Endothelial cell (in vitro differentiated cells): ENCODE results near the gene ETV6. TPM values are rescaled to one million over a fixed set of nuclear protein-coding genes. Genes with fewer than 3 reads are reported as not detected.
"Not testable (repeated sequence)": the region's sequence is repeated elsewhere in the genome, so short reads cannot be mapped to it uniquely, and the experiment has no call there.

Experiments
- DNase-seq: peaks from one replicate; pipeline ENCODE4 v3.0.0; 2021; ENCODE audit warnings: low spot score
- H3K27ac Mint-ChIP-seq: one replicate; pipeline ENCODE4 v1.8.0; 2021; ENCODE audit warnings: mixed read lengths, inconsistent platforms; ENCODE audit not compliant: unreplicated experiment
- H3K27me3 Mint-ChIP-seq: one replicate; pipeline ENCODE4 v1.8.0; 2021; ENCODE audit warnings: mild to moderate bottlenecking, moderate library complexity, mixed read lengths, inconsistent platforms; ENCODE audit not compliant: unreplicated experiment
- H3K36me3 Mint-ChIP-seq: one replicate; pipeline ENCODE4 v1.8.0; 2021; ENCODE audit warnings: mild to moderate bottlenecking, low read depth, mixed read lengths, inconsistent platforms; ENCODE audit not compliant: unreplicated experiment
- H3K4me1 Mint-ChIP-seq: one replicate; pipeline ENCODE4 v1.8.0; 2021; ENCODE audit warnings: mild to moderate bottlenecking, mixed read lengths, inconsistent platforms; ENCODE audit not compliant: unreplicated experiment
- H3K4me3 Mint-ChIP-seq: one replicate; pipeline ENCODE4 v1.8.0; 2021; ENCODE audit warnings: mild to moderate bottlenecking, mixed read lengths, inconsistent platforms; ENCODE audit not compliant: unreplicated experiment
- H3K9me3 Mint-ChIP-seq: one replicate; pipeline ENCODE4 v1.8.0; 2021; ENCODE audit warnings: mixed read lengths, inconsistent platforms; ENCODE audit not compliant: unreplicated experiment
- CTCF ChIP-seq: fragments of 200-600 bp; sonication (generic); IDR thresholded peaks from one replicate; pipeline ENCODE4 v1.5.0; 2021; ENCODE audit warnings: antibody characterized with exemption; ENCODE audit not compliant: unreplicated experiment
- total RNA-seq: library from RNA; stranded (reverse); fragmentation: NEBNext Ultra II Directional; extraction: Animal tissue kit (Norgen Biotek cat#: 25700); gene quantifications from one replicate; pipeline ENCODE4 v1.2.1, GENCODE V29; 2021; ENCODE audit not compliant: unreplicated experiment

ETV6 gene
- total RNA-seq, 1 donor from 2014 or later = 98.7 TPM

- H3K9me3 Mint-ChIP-seq = no peaks in the 10 kb centered on the region
- no peak for DNase-seq
- no peak overlapping the region for H3K4me3 Mint-ChIP-seq
- no peaks in the 10 kb centered on the region for H3K27me3 Mint-ChIP-seq
- no peaks in the 10 kb centered on the region for H3K36me3 Mint-ChIP-seq
- no peak for TF ChIP-seq CTCF
- H3K4me1 Mint-ChIP-seq = peaks cover 22% of the 10 kb centered on the region
- H3K27ac Mint-ChIP-seq = peak overlapping the region; percentile 7
These were observed 26.1 kb upstream of the ETV6 start for GRCh38 chr12:11623382-11623781.

- peaks cover 19% of the 10 kb centered on the region for H3K4me1 Mint-ChIP-seq
- H3K36me3 Mint-ChIP-seq = no peaks in the 10 kb centered on the region
- no peaks in the 10 kb centered on the region for H3K9me3 Mint-ChIP-seq
- H3K27ac Mint-ChIP-seq = no peak overlapping the region
- H3K27me3 Mint-ChIP-seq = no peaks in the 10 kb centered on the region
- H3K4me3 Mint-ChIP-seq = no peak overlapping the region
- no peak for DNase-seq
- TF ChIP-seq CTCF = no peak
These were observed 25.4 kb upstream of the ETV6 start for GRCh38 chr12:11624116-11624515.

DNA sequence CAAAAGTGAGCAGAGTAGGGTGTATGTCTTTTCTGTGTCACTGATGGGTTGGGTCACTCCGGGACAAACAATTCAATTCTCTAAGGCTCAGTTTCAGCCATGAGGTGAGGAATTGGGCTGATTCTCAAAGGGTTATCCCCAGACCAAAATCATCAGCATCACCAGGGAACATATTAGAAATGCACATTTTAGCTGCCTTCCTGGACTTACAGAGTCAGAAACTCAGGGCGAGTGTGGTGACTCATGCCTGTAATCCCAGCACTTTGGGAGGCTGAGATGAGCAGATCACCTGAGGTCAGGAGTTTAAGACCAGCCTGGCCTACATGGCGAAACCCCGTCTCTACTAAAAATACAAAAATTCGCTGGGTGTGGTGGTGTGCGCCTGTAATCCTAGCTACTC lies 21.8 kb upstream of the ETV6 start:
- not testable (repeated sequence) for H3K9me3 Mint-ChIP-seq, H3K27ac Mint-ChIP-seq, H3K4me3 Mint-ChIP-seq, H3K36me3 Mint-ChIP-seq, DNase-seq, H3K27me3 Mint-ChIP-seq
- H3K4me1 Mint-ChIP-seq = peaks cover 15% of the 10 kb centered on the region

DNA sequence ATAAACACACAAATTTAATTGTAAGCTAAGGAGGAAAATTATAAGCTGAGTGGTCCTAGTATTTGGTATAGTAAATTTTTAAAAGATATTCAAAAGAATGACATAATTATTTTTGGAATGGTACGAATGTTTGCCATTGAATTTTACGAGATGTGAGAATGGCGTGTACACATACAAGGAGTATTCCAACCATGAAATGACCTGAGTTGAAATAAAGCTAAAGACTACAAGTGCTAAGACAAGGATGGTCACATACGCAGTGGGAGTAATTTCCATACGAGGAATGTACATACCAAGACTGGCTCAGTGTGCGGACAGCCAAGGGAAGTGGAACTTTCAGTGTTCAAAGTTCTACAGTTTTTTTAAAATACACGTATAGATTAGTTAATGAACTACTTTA lies 21.1 kb upstream of the ETV6 start:
- H3K4me1 Mint-ChIP-seq = peaks cover 9% of the 10 kb centered on the region
- H3K36me3 Mint-ChIP-seq = no peaks in the 10 kb centered on the region
- H3K27me3 Mint-ChIP-seq = peaks cover 1% of the 10 kb centered on the region
- no peak overlapping the region for H3K27ac Mint-ChIP-seq
- H3K4me3 Mint-ChIP-seq = no peak overlapping the region
- TF ChIP-seq CTCF = no peak
- no peak for DNase-seq
- peaks cover 3% of the 10 kb centered on the region for H3K9me3 Mint-ChIP-seq

GRCh38 chr12:11630046-11630706 lies 19.3 kb upstream of the ETV6 start:
- peaks cover 1% of the 10 kb centered on the region for H3K27me3 Mint-ChIP-seq
- TF ChIP-seq CTCF = no peak
- H3K27ac Mint-ChIP-seq = no peak overlapping the region
- peaks cover under 1% of the 10 kb centered on the region for H3K36me3 Mint-ChIP-seq
- no peak for DNase-seq
- H3K4me1 Mint-ChIP-seq = peaks cover 6% of the 10 kb centered on the region
- peaks cover 3% of the 10 kb centered on the region for H3K9me3 Mint-ChIP-seq
- H3K4me3 Mint-ChIP-seq = no peak overlapping the region
